Osteocyte (in vitro differentiated cells): ENCODE measurements around the gene AP4E1. TPM values are rescaled to one million over a fixed set of nuclear protein-coding genes. Genes with fewer than 3 reads are reported as not detected.

Experiments
- DNase-seq: peaks from one replicate; pipeline ENCODE4 v3.0.0; 2021; ENCODE audit warnings: mixed read lengths; ENCODE audit not compliant: unreplicated experiment; ENCODE audit errors: extremely low spot score
- H3K27ac Mint-ChIP-seq: one replicate; pipeline ENCODE4 v1.8.0; 2021; ENCODE audit warnings: mild to moderate bottlenecking, mixed read lengths; ENCODE audit not compliant: unreplicated experiment
- H3K27me3 Mint-ChIP-seq: one replicate; pipeline ENCODE4 v1.8.0; 2021; ENCODE audit warnings: mixed read lengths; ENCODE audit not compliant: unreplicated experiment
- H3K36me3 Mint-ChIP-seq: one replicate; pipeline ENCODE4 v1.8.0; 2021; ENCODE audit warnings: mixed read lengths; ENCODE audit not compliant: unreplicated experiment
- H3K4me1 Mint-ChIP-seq: one replicate; pipeline ENCODE4 v1.8.0; 2021; ENCODE audit warnings: mixed read lengths; ENCODE audit not compliant: unreplicated experiment
- H3K4me3 Mint-ChIP-seq: one replicate; pipeline ENCODE4 v1.8.0; 2021; ENCODE audit warnings: mild to moderate bottlenecking, moderate library complexity, mixed read lengths; ENCODE audit not compliant: unreplicated experiment
- H3K9me3 Mint-ChIP-seq: one replicate; pipeline ENCODE4 v1.8.0; 2021; ENCODE audit warnings: mixed read lengths; ENCODE audit not compliant: unreplicated experiment
- CTCF ChIP-seq: fragments of 200-600 bp; sonication (generic); IDR thresholded peaks from 2 replicates; pipeline ENCODE4 v1.5.0; 2021; ENCODE audit warnings: antibody characterized with exemption, mild to moderate bottlenecking, moderate library complexity
- total RNA-seq: library from RNA; stranded (reverse); gene quantifications from 2 replicates; pipeline ENCODE4 v1.2.1, GENCODE V29; 2021

The AP4E1 gene
- total RNA-seq, 1 donor from 2014 or later: 12.3 TPM

DNA sequence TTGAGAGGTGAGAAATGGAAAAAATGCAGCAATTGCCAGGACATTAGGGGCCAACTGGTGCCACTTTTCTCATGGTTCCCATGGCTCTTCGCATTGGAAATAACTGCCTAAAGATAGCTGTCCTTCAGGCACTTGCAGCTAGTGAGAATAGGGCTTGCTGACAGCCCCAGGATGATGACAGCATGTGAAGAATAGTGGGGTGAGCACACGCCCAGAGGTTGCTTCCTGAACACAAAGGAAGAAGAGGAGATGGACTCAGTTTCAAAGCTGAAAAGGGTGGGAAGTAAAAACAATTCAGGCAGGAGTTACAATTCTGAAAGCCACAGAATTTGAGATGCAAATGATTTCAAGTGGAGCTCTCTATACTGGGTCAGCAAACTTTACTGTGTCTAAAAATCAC is 140.6 kb downstream of the AP4E1 start:
- Mint-ChIP-seq H3K4me1 (peaks cover 17% of the 10 kb centered on the region), H3K27ac (no peak overlapping the region)

DNA sequence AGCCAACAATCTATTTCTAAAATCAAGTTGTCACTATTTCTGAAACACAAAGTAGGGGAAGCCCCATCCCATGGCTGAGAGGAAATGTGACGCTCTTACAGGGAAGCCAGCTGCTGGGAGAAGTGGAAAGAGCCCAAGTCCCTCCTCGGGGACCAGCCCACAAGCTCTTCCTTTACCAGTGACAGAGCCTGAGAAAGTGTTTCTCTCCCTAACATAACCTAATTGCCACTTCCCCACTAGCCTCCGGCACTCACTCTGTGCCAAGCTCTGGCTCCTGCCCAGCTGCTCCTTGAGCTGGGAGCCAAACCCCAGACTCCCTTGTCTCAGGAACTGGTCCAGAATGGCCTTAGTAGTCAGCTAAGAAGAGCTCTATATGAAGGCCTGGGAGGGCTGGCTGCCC is 143.3 kb downstream of the AP4E1 start:
- H3K27ac Mint-ChIP-seq: no peak overlapping the region
- no peaks in the 10 kb centered on the region for H3K36me3 Mint-ChIP-seq
- DNase-seq: no peak
- H3K4me1 Mint-ChIP-seq: peaks cover 16% of the 10 kb centered on the region
- no peak for TF ChIP-seq CTCF
- H3K4me3 Mint-ChIP-seq: no peak overlapping the region
- H3K9me3 Mint-ChIP-seq: no peaks in the 10 kb centered on the region
- peaks cover 25% of the 10 kb centered on the region for H3K27me3 Mint-ChIP-seq

More for the DNA sequence above, 140.6 kb downstream of the AP4E1 start:
- peaks cover 19% of the 10 kb centered on the region for H3K27me3 Mint-ChIP-seq
- H3K36me3 Mint-ChIP-seq: no peaks in the 10 kb centered on the region
- no peaks in the 10 kb centered on the region for H3K9me3 Mint-ChIP-seq
- no peak for TF ChIP-seq CTCF
- no peak overlapping the region for H3K4me3 Mint-ChIP-seq
- no peak for DNase-seq

DNA sequence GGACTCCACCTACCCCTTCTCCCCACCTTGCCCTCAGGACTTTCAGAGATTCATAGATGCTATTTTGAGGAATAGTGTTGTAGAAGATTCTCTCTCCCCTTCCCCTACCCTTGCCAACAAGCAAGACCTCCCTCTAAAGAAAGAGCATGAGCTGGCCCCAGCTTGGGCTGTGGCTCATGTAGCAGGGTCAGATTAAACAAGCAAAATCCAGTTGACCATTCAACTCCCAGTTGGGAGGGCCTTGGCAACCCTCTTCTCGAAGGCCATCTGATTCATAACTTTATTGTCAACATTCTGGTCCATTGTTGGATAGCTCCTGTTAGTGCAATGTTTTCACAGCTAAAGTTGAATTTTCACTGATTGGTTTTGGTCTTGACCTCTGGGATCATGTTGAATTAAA is 145.1 kb downstream of the AP4E1 start:
- Mint-ChIP-seq H3K27me3 (peaks cover 36% of the 10 kb centered on the region), H3K27ac (no peak overlapping the region), H3K36me3 (no peaks in the 10 kb centered on the region), H3K9me3 (no peaks in the 10 kb centered on the region), H3K4me3 (no peak overlapping the region), H3K4me1 (peaks cover 1% of the 10 kb centered on the region)
- TF ChIP-seq CTCF: no peak
- no peak for DNase-seq

GRCh38 chr15:51054535-51054934 is 146.1 kb downstream of the AP4E1 start:
- H3K27ac Mint-ChIP-seq: no peak overlapping the region
- TF ChIP-seq CTCF: no peak

More at GRCh38 chr15:51054535-51054934, 146.1 kb downstream of the AP4E1 start:
- no peak for DNase-seq
- Mint-ChIP-seq H3K9me3 (no peaks in the 10 kb centered on the region), H3K4me3 (no peak overlapping the region), H3K36me3 (no peaks in the 10 kb centered on the region), H3K4me1 (peaks cover 1% of the 10 kb centered on the region), H3K27me3 (peaks cover 43% of the 10 kb centered on the region)

Other genes with a start within 250 kb of the AP4E1 start
- gene TRPM7, start 221.9 kb upstream of the AP4E1 start, total RNA-seq: 51.8 and 53.6 TPM in 2 replicates
- 111 and 118 TPM in 2 replicates for gene SPPL2A, start 143.0 kb upstream of the AP4E1 start, total RNA-seq
- gene TNFAIP8L3, start 186.2 kb downstream of the AP4E1 start, total RNA-seq: 0.31 and 0.35 TPM in 2 replicates